Placental epithelial cell (primary cell): ENCODE data around the gene C1orf159. TPM values are rescaled to one million over a fixed set of nuclear protein-coding genes. Genes with fewer than 3 reads are reported as not detected.

Source experiments
- total RNA-seq: library from RNA; depleted of rRNA; stranded (reverse); fragments of >200 nt; gene quantifications from 2 replicates; pipeline ENCODE4 v1.2.3, GENCODE V29; 2012

The C1orf159 gene
- total RNA-seq = 11.8 and 16.3 TPM in 2 replicates

DNA sequence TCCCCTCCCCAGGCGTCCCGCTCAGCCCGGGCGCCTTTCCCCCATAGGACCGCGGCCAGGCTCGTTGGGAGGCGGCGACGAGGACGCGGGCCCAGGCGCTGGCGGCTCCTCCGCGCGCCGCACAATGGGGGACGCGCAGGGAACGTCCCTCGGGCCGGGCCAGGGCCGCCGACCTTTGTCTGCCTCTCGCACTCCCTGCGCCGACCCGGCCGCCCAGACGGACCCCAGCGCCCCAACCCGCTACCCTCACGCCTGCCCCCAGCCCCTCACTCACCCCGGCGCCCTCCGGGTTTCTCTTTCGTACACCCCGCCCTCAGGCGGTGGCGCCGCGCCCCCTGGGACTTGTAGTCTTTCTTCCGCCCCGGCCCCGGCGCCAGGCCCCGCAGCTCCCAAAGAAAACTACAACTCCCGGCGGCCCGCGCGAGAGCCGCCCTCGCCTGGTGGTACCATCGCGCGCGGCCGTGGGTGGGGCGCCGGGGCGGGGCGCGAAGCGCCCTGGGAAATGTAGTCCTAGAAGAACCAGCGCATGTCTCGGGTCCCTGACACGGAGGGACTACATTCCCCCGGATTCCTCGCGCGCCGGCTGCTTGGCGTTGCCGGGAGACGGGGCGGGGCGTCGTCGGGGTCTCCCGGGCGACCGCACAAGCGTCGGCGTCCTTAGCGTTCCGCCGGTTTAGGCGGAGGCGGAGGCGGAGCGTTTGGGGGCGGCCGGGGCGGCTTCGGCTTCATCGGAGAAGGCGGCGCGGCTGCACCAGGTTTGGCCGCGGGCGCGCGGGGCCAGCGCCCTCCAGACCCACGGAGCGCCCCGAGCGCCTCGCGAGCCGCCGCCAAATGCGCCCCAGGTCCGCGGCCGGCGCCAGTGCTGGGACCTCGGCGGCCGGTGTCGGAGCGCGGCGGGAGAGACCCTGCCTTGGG, at the start of gene C1orf159:
C1orf159 (minus strand) TSS at position 304 of the 915 bp plus-strand sequence. CDS start 24,546 bp downstream, outside the sequence.

GRCh38 chr1:1073743-1074587, 41.9 kb downstream of the C1orf159 start, which contains the start of gene RNF223:
RNF223 (minus strand) TSS chr1:1074306; CDS start chr1:1072566, 1,740 bp downstream.

Other genes with a start within 250 kb of the C1orf159 start
- gene SAMD11, start 192.2 kb downstream of the C1orf159 start, total RNA-seq = under 0.01 and 0.54 TPM in 2 replicates
- 38.5 and 77.4 TPM in 2 replicates for gene NOC2L, start 156.8 kb downstream of the C1orf159 start, total RNA-seq
- gene KLHL17, start 155.5 kb downstream of the C1orf159 start, total RNA-seq = 7.0 and 8.6 TPM in 2 replicates
- gene PLEKHN1, start 149.6 kb downstream of the C1orf159 start, total RNA-seq = 4.3 and 5.4 TPM in 2 replicates
- 0.39 TPM in 1 of 2 replicates, not detected in the other for gene PERM1, start 134.0 kb downstream of the C1orf159 start, total RNA-seq
- gene HES4, start 116.0 kb downstream of the C1orf159 start, total RNA-seq = 3.9 and 8.8 TPM in 2 replicates
- gene ISG15, start 102.6 kb downstream of the C1orf159 start, total RNA-seq = 14.5 and 42.5 TPM in 2 replicates
- gene AGRN, start 96.0 kb downstream of the C1orf159 start, total RNA-seq = 149 and 219 TPM in 2 replicates
- 2.3 TPM in 1 of 2 replicates, not detected in the other for gene RNF223, start 41.8 kb downstream of the C1orf159 start, total RNA-seq
- gene TTLL10, start 57.8 kb upstream of the C1orf159 start, total RNA-seq = not detected in 2 replicates
- not detected in 2 replicates for gene TNFRSF18, start 90.5 kb upstream of the C1orf159 start, total RNA-seq
- gene TNFRSF4, start 98.1 kb upstream of the C1orf159 start, total RNA-seq = not detected in 2 replicates
- gene SDF4, start 115.9 kb upstream of the C1orf159 start, total RNA-seq = 117 and 120 TPM in 2 replicates
- gene B3GALT6, start 116.1 kb upstream of the C1orf159 start, total RNA-seq = 21.4 and 25.5 TPM in 2 replicates
- gene C1QTNF12, start 130.6 kb upstream of the C1orf159 start, total RNA-seq = 0.79 and 1.7 TPM in 2 replicates
- gene UBE2J2, start 157.8 kb upstream of the C1orf159 start, total RNA-seq = 35.6 and 36.9 TPM in 2 replicates
- gene SCNN1D, start 164.3 kb upstream of the C1orf159 start, total RNA-seq = 0.79 and 1.8 TPM in 2 replicates
- 75.7 and 101 TPM in 2 replicates for gene ACAP3, start 191.8 kb upstream of the C1orf159 start, total RNA-seq
- 42.4 and 62.1 TPM in 2 replicates for gene PUSL1, start 192.5 kb upstream of the C1orf159 start, total RNA-seq
- gene INTS11, start 208.6 kb upstream of the C1orf159 start, total RNA-seq = 79.4 and 79.7 TPM in 2 replicates
- gene CPTP, start 208.7 kb upstream of the C1orf159 start, total RNA-seq = 23.2 and 28.3 TPM in 2 replicates
- 0.11 and 0.39 TPM in 2 replicates for gene TAS1R3, start 215.2 kb upstream of the C1orf159 start, total RNA-seq
- 111 and 118 TPM in 2 replicates for gene DVL1, start 233.3 kb upstream of the C1orf159 start, total RNA-seq
- gene MXRA8, start 242.5 kb upstream of the C1orf159 start, total RNA-seq = 461 and 718 TPM in 2 replicates